K562 (cell line): ENCODE measurements around the gene PNMT. TPM values are rescaled to one million over a fixed set of nuclear protein-coding genes. Genes with fewer than 3 reads are reported as not detected.

Experiments used
- CBX2 ChIP-seq: fragments of 200-600 bp; sonication (generic); IDR thresholded peaks from one replicate; pipeline ENCODE4 v1.6.1; 2012; ENCODE audit warnings: mild to moderate bottlenecking, low read length, inconsistent platforms; ENCODE audit not compliant: insufficient read depth, poor library complexity, severe bottlenecking
- CHD4 ChIP-seq: fragments of 200-600 bp; sonication (generic); IDR thresholded peaks from 3 replicates; pipeline ENCODE4 v1.6.1; 2012; ENCODE audit warnings: low read depth, mild to moderate bottlenecking, mixed read lengths, low read length, inconsistent platforms; ENCODE audit not compliant: insufficient read depth, insufficient replicate concordance, poor library complexity, severe bottlenecking
- CXXC5 ChIP-seq: fragments of 250-450 bp; sonication (Bioruptor Pico); IDR thresholded peaks from 2 replicates; pipeline ENCODE4 v1.8.0; 2022; ENCODE audit warnings: inconsistent platforms, mild to moderate bottlenecking, moderate library complexity
- HINFP ChIP-seq: fragments of 450-650 bp; conservative IDR thresholded peaks from 2 replicates; pipeline ENCODE4 v1.6.1; 2016; ENCODE audit warnings: missing genetic modification characterization, low read depth, mild to moderate bottlenecking, control low read depth, missing compliant biosample characterization
- JUN ChIP-seq, 2 experiments: sonication (generic) in 1 of 2; formaldehyde crosslinking in 1 of 2; IDR thresholded peaks; 2 replicates each; pipeline versions ENCODE4 v1.6.1 to v1.8.0; 2012 to 2022; ENCODE audit warnings: borderline replicate concordance in 2 of 2, mild to moderate bottlenecking in 2 of 2, improper control_type of control experiment in 1 of 2, low read depth in 1 of 2, low read length in 1 of 2, missing genetic modification reagents in 1 of 2
- MED1 ChIP-seq: sonication (generic); formaldehyde crosslinking; IDR thresholded peaks from 2 replicates; pipeline ENCODE4 v1.8.1; 2023; ENCODE audit warnings: missing genetic modification reagents, borderline replicate concordance
- RBM39 ChIP-seq: fragments of 200-400 bp; formaldehyde crosslinking; optimal IDR thresholded peaks from 2 replicates; pipeline ENCODE3; 2018; ENCODE audit warnings: low read depth, low read length
- XRCC5 ChIP-seq: fragments of 200-400 bp; formaldehyde crosslinking; IDR thresholded peaks from 2 replicates; pipeline ENCODE4 v1.6.1; 2017; ENCODE audit warnings: low read depth, mild to moderate bottlenecking, low read length
- ZNF699 ChIP-seq: fragments of 250-450 bp; sonication (Bioruptor Pico); IDR thresholded peaks from 2 replicates; pipeline ENCODE4 v1.8.0; 2021; ENCODE audit warnings: mild to moderate bottlenecking, moderate library complexity; ENCODE audit not compliant: insufficient replicate concordance
- polyA plus RNA-seq, 8 experiments: library from polyadenylated mRNA; depleted of rRNA in 4 of 8; stranded (reverse) in 5 of 8; unstranded in 3 of 8; fragments of >200 nt; fragmentation: Nextera tagmentation in 2 of 8; fragmentation: Illumina TruSeq in 1 of 8; extraction: Ambion mirVana in 2 of 8; extraction: Trizol in 1 of 8; gene quantifications; 2 replicates each; pipeline versions ENCODE4 v1.2.1 to v1.2.3, GENCODE V29; 2011 to 2014; ENCODE audit warnings: inconsistent platforms in 1 of 8, missing spikeins in 1 of 8
- total RNA-seq, 7 experiments: library from RNA; depleted of rRNA in 6 of 7; stranded (reverse); fragments of >200 nt in 6 of 7; fragmentation: Illumina TruSeq in 2 of 7; extraction: Trizol in 2 of 7; gene quantifications; 2 replicates each; pipeline versions ENCODE4 v1.2.1 to v1.2.3, GENCODE V29; 2011 to 2021; ENCODE audit warnings: low replicate concordance in 1 of 7

Gene PNMT
- total and polyA plus RNA-seq, 9 of the 15 experiments (the other 6 are each of a cell fraction or from before 2014, with no cell fraction given), result 0.55 to 18.1 (median 5.8) TPM

GRCh38 chr17:39659279-39660010 lies 8.8 kb upstream of the PNMT start (continued):
- TF ChIP-seq CHD4 (no peak), CBX2 (no peak), JUN (IDR thresholded peaks at IDR 0.05; ENCODE audit: borderline replicate concordance, low read depth, low read length) (no peak), JUN (CRISPR knock-in tag; IDR thresholded peaks at IDR 0.05; ENCODE audit: borderline replicate concordance) (no peak), HINFP (tag) (no peak), CXXC5 (CRISPR knock-in tag) (no peak), ZNF699 (CRISPR knock-in tag) (no peak), MED1 (CRISPR knock-in tag) (no peak), XRCC5 (no peak), RBM39 (no peak)
